Testis (tissue), 3 donors: Measurements from ENCODE around the gene EWSR1. TPM values are rescaled to one million over a fixed set of nuclear protein-coding genes. Genes with fewer than 3 reads are reported as not detected.

Source experiments
- DNase-seq: peaks from one replicate; pipeline ENCODE4 v3.0.0-alpha.2; 2019
- H3K27ac ChIP-seq, 2 donors: fragments of 200-600 bp; sonication (generic); one replicate each; pipeline ENCODE4 v1.5.1; 2019
- H3K27me3 ChIP-seq: fragments of 200-600 bp; sonication (generic); one replicate; pipeline ENCODE4 v1.5.1; 2019
- H3K36me3 ChIP-seq: fragments of 200-600 bp; sonication (generic); one replicate; pipeline ENCODE4 v1.5.1; 2017; ENCODE audit warnings: low read depth; ENCODE audit errors: missing control alignments
- H3K4me1 ChIP-seq: fragments of 200-600 bp; sonication (generic); one replicate; pipeline ENCODE4 v1.5.1; 2019
- H3K4me3 ChIP-seq, 2 donors: fragments of 200-600 bp; sonication (generic); one replicate each; pipeline ENCODE4 v1.5.1; 2017 to 2019
- H3K9me3 ChIP-seq: fragments of 200-600 bp; sonication (generic); one replicate; pipeline ENCODE4 v1.5.1; 2017
- CTCF ChIP-seq, 3 experiments: fragments of 450-650 bp in 2 of 3; fragments of 200-600 bp in 1 of 3; sonication (generic) in 1 of 3; IDR thresholded peaks; one replicate each; pipeline ENCODE4 v1.5.1; 2016 to 2019; ENCODE audit warnings: antibody characterized with exemption in 3 of 3, mild to moderate bottlenecking in 2 of 3, moderate library complexity in 1 of 3
- POLR2A ChIP-seq: fragments of 450-650 bp; IDR thresholded peaks from one replicate; pipeline ENCODE4 v1.6.1; 2017; ENCODE audit warnings: antibody characterized with exemption, mild to moderate bottlenecking, moderate library complexity
- WGBS, 2 donors: methylation state at CpG; one replicate each; pipeline ENCODE4 v1.1.5; 2018; 5-methylcytosine and 5-hydroxymethylcytosine counted together
- intact Hi-C: fragments of 100-400 bp; cut with DNase I; formaldehyde crosslinking; loops from one replicate; pipeline ENCODE4 v1.15.1; 2023; ENCODE audit warnings: low total_unique reads
- polyA plus RNA-seq: library from polyadenylated mRNA; stranded (reverse); fragments of 350-450 nt; fragmentation: Illumina TruSeq; extraction: RNeasy Lipid Tissue Mini Kit (QIAGEN cat#74804); gene quantifications from one replicate; pipeline ENCODE4 v1.2.3, GENCODE V29; 2014; ENCODE audit warnings: low read depth, low replicate concordance; ENCODE audit not compliant: insufficient read depth
- total RNA-seq, 2 donors: library from RNA; depleted of rRNA; stranded (reverse); fragments of >200 nt; gene quantifications; one replicate each; pipeline ENCODE4 v1.2.3, GENCODE V29; 2016

Gene EWSR1
- total and polyA plus RNA-seq, 3 donors from 2014 or later: 286 to 451 (median 336) TPM

- H3K4me1 ChIP-seq: peaks cover 44% of the 10 kb centered on the region
- peak overlapping the region in 1 of 2 donors; percentile 47 for H3K4me3 ChIP-seq
- TF ChIP-seq POLR2A (no peak), CTCF (IDR thresholded peaks at IDR 0.05) (no peak)
- DNase-seq: no peak
- intact Hi-C loops: no loop called here
- no peaks in the 10 kb centered on the region for H3K36me3 ChIP-seq
- H3K27ac ChIP-seq: no peak overlapping the region
- no peaks in the 10 kb centered on the region for H3K9me3 ChIP-seq
- no peaks in the 10 kb centered on the region for H3K27me3 ChIP-seq
- WGBS, 2 donors: 14 to 26% methylated on average over 25 to 47 of the region's 51 CpGs
These were observed 45.8 kb downstream of the EWSR1 start for GRCh38 chr22:29313576-29314466.

- H3K9me3 ChIP-seq: no peaks in the 10 kb centered on the region
- peaks cover 35% of the 10 kb centered on the region for H3K4me1 ChIP-seq
- 4 to 29% methylated on average over 4 to 66 of the region's 69 CpGs for WGBS, 2 donors
- intact Hi-C loops: no loop called here
- peak overlapping the region; percentile 15 to 24 for H3K4me3 ChIP-seq
- TF ChIP-seq CTCF (IDR thresholded peaks at IDR 0.05) (no peak), POLR2A (no peak)
- no peak for DNase-seq
- H3K27ac ChIP-seq: no peak overlapping the region
- H3K27me3 ChIP-seq: no peaks in the 10 kb centered on the region
- no peaks in the 10 kb centered on the region for H3K36me3 ChIP-seq
These were observed 46.6 kb downstream of the EWSR1 start for GRCh38 chr22:29314537-29315285.

GRCh38 chr22:29315286-29316140, 47.4 kb downstream of the EWSR1 start, which contains the start of gene RASL10A:
TSS of gene RASL10A (minus strand) at chr22:29315697. CDS start at chr22:29315246, 451 bp downstream.
- intact Hi-C loops: no loop called here
- Histone ChIP-seq H3K9me3 (no peaks in the 10 kb centered on the region), H3K27ac (no peak within 1 kb of the TSS), H3K4me1 (peaks cover 27% of the 10 kb centered on the region), H3K27me3 (no peaks in the 10 kb centered on the region), H3K4me3 (peak within 1 kb of the TSS; percentile 24 to 44), H3K36me3 (no peaks in the 10 kb centered on the region)
- no peak for DNase-seq
- TF ChIP-seq POLR2A (no peak), CTCF (IDR thresholded peaks at IDR 0.05) (no peak)
- 0 to 2% methylated on average over 15 to 103 of the region's 103 CpGs for WGBS, 2 donors

- Histone ChIP-seq H3K4me1 (peaks cover 21% of the 10 kb centered on the region), H3K4me3 (peak overlapping the region in 1 of 2 donors; percentile 44), H3K27ac (no peak overlapping the region), H3K27me3 (no peaks in the 10 kb centered on the region), H3K36me3 (no peaks in the 10 kb centered on the region), H3K9me3 (no peaks in the 10 kb centered on the region)
- WGBS, 2 donors: 41 to 55% methylated on average over 14 to 18 of the region's 18 CpGs
- intact Hi-C loops: no loop called here
- no peak for DNase-seq
- TF ChIP-seq CTCF (IDR thresholded peaks at IDR 0.05): no peak
- TF ChIP-seq POLR2A: no peak
These were observed 48.2 kb downstream of the EWSR1 start for GRCh38 chr22:29316141-29316828.
